Skeletal muscle cell (primary cell): ENCODE data around the gene PROSER3.

Experiments used
- DNase-seq: peaks from one replicate; pipeline ENCODE4 v3.0.0-alpha.2; 2010; ENCODE audit warnings: low read depth
- H3K4me3 ChIP-seq: 2 replicates; pipeline ENCODE4 v1.5.1; 2011; ENCODE audit warnings: low read depth, mild to moderate bottlenecking, control low read depth, low read length, moderate library complexity

The PROSER3 gene

DNA sequence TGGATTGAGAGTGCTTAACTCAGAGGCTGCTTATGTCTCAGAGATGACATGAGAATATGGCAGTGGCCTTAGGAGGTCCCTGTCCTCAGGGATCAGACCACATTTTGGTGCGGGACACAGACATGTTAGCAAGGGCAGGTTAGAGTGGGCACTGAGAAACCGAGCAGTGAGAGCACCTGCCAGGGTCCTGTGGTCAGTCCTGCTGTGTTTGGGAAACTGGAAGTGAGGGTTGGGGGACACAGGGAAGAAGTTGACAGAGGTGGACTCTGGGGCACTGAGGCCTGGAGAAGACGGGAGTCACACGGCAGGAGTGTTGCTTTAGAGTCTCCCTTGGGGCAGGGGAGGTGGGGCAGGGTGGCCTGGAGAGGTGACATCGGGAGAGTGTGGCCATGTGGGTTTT is 23.1 kb upstream of the PROSER3 start:
- DNase-seq = no peak
- H3K4me3 ChIP-seq = no peak overlapping the region

- DNase-seq = no peak
Observed at GRCh38 chr19:35736913-35737886, 20.8 kb upstream of the PROSER3 start.

DNA sequence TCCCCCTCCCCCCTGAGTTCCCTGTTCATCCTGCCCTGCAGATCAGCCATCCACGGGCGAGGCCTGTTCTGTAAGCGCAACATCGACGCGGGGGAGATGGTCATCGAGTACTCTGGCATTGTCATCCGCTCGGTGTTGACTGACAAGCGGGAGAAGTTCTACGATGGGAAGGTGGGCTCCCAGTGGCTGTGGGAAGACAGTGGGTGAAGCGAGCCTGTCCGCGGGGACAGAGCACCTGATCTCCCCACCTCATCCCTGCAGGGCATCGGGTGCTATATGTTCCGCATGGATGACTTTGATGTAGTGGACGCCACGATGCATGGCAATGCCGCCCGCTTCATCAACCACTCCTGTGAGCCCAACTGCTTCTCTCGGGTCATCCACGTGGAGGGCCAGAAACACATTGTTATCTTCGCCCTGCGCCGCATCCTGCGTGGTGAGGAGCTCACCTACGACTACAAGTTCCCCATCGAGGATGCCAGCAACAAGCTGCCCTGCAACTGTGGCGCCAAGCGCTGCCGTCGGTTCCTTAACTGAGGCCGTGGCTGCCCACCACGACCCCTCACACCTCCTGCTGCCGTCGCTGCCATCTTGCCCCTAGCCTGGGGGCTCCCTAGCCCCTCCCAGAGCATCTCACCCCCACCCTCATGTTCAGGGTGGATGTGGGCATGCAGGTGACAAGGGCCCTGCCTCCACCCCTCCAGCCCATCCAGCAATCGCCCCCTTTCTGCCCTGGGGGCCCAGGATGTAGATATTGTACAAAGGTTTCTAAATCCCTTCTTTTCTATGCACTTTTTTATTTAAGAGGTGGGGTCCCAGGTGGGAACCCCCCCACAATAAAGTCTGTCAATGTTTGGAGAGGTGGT is 19.7 kb upstream of the PROSER3 start:
- H3K4me3 ChIP-seq = no peak overlapping the region
- no peak for DNase-seq

More at GRCh38 chr19:35736913-35737886, 20.8 kb upstream of the PROSER3 start:
- no peak overlapping the region for H3K4me3 ChIP-seq

- no peak overlapping the region for H3K4me3 ChIP-seq
- no peak for DNase-seq
Observed at GRCh38 chr19:35738887-35739229, 19.1 kb upstream of the PROSER3 start.

- no peak for DNase-seq
- H3K4me3 ChIP-seq = peak overlapping the region; percentile 64
Observed at GRCh38 chr19:35739275-35740107, 18.5 kb upstream of the PROSER3 start.

DNA sequence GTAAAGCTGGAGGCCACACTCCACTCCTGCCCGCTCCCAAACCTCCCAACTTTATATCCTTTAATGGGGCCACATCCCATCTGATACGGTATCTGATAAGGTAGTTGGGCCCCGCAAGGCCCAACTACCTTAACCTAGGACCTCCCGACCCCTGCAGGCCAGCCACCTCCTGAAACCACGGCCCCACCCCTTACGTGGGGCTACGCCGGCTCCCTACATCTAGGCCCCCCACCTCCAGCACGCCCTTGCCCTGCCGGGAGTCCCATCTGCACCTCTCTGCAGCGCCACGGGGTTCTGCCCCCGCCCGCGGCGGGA is 17.9 kb upstream of the PROSER3 start:
- peak overlapping the region; percentile 64 for H3K4me3 ChIP-seq
- no peak for DNase-seq

DNA sequence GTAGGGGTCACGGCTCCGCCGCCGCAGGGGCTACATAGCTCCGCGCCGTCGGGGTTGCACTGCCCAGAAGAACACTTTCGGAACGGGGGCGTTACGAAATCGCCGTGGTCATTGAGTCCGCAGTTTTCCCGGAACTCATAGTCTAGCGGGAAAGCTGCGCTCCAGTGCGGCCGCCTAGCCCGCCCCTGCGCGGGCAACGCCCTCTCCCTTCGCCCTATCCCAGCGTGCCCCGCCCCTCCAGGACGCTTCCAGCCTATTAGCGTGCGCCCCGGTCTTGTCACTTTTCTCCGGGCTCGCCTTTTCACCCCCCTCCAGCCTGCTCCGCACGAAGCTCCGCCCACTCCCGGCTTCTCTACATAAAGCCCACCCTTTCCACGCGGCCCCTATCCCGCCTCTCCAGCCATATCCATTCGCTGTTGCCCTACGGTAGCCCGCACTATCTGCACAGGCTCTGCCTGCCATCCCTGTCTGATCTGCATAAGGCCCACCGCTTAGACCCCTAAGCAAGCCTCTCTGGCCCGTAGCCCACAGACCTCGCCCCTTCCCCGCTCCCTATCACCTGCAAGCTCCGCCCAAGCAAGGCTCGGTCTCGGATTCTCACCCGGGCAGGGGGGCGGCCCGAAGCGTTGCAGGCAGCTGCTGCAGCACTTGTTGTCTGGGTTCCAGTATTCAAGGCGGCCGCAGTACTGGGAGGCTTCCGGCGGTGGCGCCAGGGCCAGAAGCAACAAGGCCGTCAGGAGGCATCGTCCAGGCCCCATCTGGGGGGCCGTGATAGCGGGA is 17.4 kb upstream of the PROSER3 start:
- peak overlapping the region; percentile 64 for H3K4me3 ChIP-seq
- DNase-seq = peak; percentile 88

GRCh38 chr19:35741203-35741515 is 16.8 kb upstream of the PROSER3 start:
- DNase-seq = no peak
- H3K4me3 ChIP-seq = peak overlapping the region; percentile 64

- no peak for DNase-seq
- H3K4me3 ChIP-seq = peak within 1 kb of the TSS; percentile 64
Observed at GRCh38 chr19:35742121-35742724, 15.8 kb upstream of the PROSER3 start, which contains the start of gene IGFLR1. TSS of gene IGFLR1 (minus strand) at chr19:35742452. CDS start at chr19:35741180, 1,272 bp downstream.

DNA sequence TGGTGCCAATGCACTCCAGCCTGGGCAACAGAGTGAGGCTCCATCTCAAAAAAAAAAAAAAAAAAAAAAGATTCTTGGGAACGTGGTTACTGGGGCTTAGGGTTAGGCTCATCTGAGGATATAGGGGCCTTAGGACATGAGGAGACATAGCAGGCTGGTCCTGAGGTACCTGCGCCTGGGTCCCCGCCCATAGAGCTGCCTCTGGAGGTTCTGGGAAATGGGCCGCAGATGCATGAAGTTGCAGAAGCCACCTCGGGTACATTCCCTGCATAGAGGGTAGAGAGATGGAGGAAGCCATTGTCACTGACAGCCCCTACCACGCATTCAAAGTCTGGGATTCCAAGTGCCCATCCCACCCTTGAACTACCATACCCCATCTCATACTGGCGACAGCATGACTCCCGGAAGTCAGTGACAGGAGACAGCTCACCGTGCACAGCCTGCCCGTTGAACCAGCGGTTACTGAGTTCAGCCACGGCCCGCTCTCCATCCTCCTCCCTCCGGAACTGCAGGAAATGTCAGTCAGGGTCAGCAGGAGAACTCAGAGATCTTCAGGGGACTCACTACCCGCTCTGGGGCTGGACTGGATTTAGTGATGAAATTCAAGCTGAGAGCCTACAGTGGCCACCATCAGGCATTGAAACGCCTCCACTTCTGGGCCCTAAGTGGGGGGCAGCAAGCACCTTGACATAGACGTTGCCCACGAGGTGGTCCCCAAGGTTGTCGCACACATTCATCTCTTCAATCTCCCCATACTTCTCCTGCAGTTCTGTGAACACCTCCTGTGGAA is 14.1 kb upstream of the PROSER3 start:
- no peak overlapping the region for H3K4me3 ChIP-seq
- DNase-seq = no peak

- H3K4me3 ChIP-seq = peak overlapping the region; percentile 89
- peak; percentile 82 for DNase-seq
Observed at GRCh38 chr19:35744430-35745327, 13.3 kb upstream of the PROSER3 start.

- peak; percentile 98 for DNase-seq
- peak within 1 kb of the TSS; percentile 89 for H3K4me3 ChIP-seq
Observed at GRCh38 chr19:35745328-35746086, 12.5 kb upstream of the PROSER3 start, which contains the start of the genes PSENEN and U2AF1L4. TSS of gene PSENEN (plus strand) at chr19:35745651. CDS start at chr19:35745931, 280 bp downstream. TSS of gene U2AF1L4 (minus strand) at chr19:35745418. CDS start at chr19:35745391, 27 bp downstream.

DNA sequence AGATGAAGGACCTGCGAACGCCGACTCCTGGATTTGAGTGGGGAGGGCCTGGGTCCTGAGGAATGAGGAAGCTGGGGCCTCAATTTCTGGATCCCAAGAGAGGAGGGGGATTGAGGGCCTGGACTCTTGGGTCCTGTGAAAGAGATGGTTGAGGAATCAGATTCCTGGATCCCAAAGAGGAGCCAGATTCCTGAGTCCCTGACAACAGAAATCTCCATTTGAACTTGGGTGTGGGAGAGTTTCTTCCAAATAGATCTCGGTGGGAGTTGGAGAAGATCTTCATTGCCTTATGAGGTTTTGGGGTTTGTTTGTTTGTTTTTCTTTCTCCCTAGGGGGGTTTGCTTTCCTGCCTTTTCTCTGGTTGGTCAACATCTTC is 11.9 kb upstream of the PROSER3 start:
- peak overlapping the region; percentile 89 for H3K4me3 ChIP-seq
- no peak for DNase-seq

GRCh38 chr19:35746531-35746930 is 11.4 kb upstream of the PROSER3 start:
- DNase-seq = no peak
- peak overlapping the region; percentile 89 for H3K4me3 ChIP-seq

DNA sequence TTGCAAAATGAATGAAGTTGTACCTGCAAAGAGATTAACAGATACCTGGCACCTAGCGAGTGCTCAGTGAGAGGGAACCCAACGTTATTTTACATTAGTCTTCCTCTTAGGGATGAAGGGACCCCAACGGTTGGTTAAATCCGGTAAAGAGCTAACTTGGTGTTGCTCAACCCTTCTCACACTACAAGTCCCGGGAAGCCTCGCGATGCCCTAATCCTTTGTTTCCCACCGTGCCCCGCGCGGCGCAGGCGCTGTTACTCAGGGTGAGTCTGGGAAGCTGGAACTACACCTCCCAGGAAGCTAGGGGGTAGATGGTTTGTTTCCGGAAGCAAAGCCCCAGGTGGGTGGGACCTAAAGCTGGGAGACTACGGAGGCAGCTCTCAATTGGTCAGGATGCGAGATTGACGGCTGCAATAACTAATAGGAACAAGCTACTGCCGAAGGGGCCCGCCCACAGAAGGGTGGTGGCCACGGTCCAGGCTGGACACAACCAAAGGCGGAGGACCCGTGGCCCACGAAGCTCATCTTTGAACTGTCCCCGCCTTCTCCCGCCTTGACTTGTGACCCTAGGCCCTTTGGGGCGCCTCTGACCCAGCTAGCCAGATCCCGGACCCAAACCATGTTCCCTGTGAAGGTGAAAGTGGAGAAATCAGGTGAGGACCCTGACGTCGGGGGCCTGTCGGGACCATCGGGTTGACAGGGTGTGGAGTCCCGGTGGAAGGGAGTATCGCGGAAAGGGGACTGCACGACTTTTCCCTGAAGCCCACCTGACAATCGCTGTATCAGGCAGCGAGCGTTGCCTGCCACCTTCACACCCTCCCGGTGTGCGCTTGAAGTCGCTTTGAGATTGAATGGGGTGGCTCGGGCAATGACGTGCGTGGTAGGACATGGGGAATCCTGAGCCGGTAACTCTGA is 9.6 kb upstream of the PROSER3 start, which contains the start of gene LIN37:
Gene LIN37 (plus strand): TSS at position 471 of the 915 bp plus-strand sequence. CDS start 149 bp downstream, at position 620.
- DNase-seq = peak; percentile 95
- H3K4me3 ChIP-seq = peak within 1 kb of the TSS; percentile 100
